Measurements from ENCODE around the gene PAQR5. TPM values are rescaled to one million over a fixed set of nuclear protein-coding genes. Genes with fewer than 3 reads are reported as not detected.

PAQR5 gene
- total and polyA plus RNA-seq, 9 of the 15 experiments (the other 6 are each of a cell fraction or from before 2014, with no cell fraction given): 0.04 to 0.08 TPM; not detected in 7

DNA sequence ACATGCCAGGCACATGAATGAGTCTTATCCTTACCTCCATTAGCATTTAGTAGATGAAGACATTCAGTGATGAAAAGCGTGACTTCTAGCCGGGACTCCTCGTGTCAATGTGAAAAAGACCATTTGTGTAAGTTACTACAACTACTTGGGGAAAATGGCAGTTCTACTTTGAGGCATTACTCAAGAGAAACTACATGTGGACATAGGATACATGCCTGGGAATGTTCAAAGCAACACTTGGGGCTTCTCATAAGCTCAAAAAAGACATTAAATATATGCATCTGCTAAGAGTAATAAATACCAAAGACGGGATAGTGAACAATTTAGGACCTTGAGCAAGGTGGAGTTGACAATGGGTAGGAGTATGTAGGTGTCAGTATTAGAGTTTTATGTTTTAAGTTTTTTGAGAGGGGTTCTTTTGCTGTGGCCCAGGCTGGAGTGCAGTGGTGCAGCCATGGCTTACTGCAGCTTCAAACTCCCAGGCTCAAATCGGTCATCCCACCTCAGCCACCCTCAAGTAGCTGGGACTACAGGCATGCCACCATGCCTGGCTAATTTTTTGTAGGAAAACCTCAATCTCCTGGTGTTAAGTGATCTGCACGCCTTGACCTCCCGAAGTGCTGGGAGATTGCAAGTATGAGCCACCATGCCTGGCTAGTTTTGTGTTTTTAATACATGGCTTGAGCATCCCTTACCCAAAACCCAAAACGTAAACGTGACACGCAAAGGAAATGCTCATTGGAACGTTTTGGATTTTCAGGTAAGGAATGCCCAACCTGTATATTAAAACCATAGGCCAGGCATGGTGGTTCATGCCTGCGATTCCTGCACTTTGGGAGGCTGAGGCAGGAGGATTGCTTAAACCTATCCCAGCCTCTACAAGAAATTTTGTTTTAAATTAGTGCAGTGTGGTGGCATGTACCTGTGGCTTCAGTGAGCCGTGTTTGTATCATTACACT is 157.8 kb downstream of the PAQR5 start (continued):
- no peak for TF ChIP-seq HNRNPLL (IDR thresholded peaks at IDR 0.05; ENCODE audit: low read depth, low read length, poor library complexity, severe bottlenecking)
- no peak for TF ChIP-seq SMAD4 (CRISPR knock-in tag; conservative IDR thresholded peaks at IDR 0.05)
- TF ChIP-seq ZNF589 (CRISPR knock-in tag; IDR thresholded peaks at IDR 0.05; ENCODE audit: low read depth): no peak
- TF ChIP-seq FIP1L1 (IDR thresholded peaks at IDR 0.05; ENCODE audit: low read depth, low read length, poor library complexity, severe bottlenecking): no peak
- TF ChIP-seq POLR2AphosphoS5 (IDR thresholded peaks at IDR 0.05; ENCODE audit: control insufficient read depth, insufficient read depth, low read depth, low read length): peak; percentile 59; the same call in 1 of the 2 replicates
- TF ChIP-seq CBX8 (IDR thresholded peaks at IDR 0.05; ENCODE audit: borderline replicate concordance, extremely low read depth, low read depth, low read length, poor library complexity, severe bottlenecking): no peak
- TF ChIP-seq TAF7 (tag; IDR thresholded peaks at IDR 0.05): no peak
- TF ChIP-seq ZNF507 (tag; conservative IDR thresholded peaks at IDR 0.05): no peak
- no peak for TF ChIP-seq NFXL1 (CRISPR knock-in tag; IDR thresholded peaks at IDR 0.05)
- peak; percentile 45; the same call in 1 of the 2 replicates for TF ChIP-seq MYNN (IDR thresholded peaks at IDR 0.05)
- no peak for TF ChIP-seq MYNN (CRISPR knock-in tag; IDR thresholded peaks at IDR 0.05)
- TF ChIP-seq, protein P1, sequence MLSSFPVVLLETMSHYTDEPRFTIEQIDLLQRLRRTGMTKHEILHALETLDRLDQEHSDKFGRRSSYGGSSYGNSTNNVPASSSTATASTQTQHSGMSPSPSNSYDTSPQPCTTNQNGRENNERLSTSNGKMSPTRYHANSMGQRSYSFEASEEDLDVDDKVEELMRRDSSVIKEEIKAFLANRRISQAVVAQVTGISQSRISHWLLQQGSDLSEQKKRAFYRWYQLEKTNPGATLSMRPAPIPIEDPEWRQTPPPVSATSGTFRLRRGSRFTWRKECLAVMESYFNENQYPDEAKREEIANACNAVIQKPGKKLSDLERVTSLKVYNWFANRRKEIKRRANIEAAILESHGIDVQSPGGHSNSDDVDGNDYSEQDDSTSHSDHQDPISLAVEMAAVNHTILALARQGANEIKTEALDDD (IDR thresholded peaks at IDR 0.05): no peak
- TF ChIP-seq, protein P2, sequence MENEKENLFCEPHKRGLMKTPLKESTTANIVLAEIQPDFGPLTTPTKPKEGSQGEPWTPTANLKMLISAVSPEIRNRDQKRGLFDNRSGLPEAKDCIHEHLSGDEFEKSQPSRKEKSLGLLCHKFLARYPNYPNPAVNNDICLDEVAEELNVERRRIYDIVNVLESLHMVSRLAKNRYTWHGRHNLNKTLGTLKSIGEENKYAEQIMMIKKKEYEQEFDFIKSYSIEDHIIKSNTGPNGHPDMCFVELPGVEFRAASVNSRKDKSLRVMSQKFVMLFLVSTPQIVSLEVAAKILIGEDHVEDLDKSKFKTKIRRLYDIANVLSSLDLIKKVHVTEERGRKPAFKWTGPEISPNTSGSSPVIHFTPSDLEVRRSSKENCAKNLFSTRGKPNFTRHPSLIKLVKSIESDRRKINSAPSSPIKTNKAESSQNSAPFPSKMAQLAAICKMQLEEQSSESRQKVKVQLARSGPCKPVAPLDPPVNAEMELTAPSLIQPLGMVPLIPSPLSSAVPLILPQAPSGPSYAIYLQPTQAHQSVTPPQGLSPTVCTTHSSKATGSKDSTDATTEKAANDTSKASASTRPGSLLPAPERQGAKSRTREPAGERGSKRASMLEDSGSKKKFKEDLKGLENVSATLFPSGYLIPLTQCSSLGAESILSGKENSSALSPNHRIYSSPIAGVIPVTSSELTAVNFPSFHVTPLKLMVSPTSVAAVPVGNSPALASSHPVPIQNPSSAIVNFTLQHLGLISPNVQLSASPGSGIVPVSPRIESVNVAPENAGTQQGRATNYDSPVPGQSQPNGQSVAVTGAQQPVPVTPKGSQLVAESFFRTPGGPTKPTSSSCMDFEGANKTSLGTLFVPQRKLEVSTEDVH (IDR thresholded peaks at IDR 0.05; ENCODE audit: low read depth, partially characterized antibody): peak; percentile 34
- no peak for TF ChIP-seq ZNF583 (CRISPR knock-in tag; IDR thresholded peaks at IDR 0.05)
- no peak for TF ChIP-seq SAFB2 (IDR thresholded peaks at IDR 0.05; ENCODE audit: borderline replicate concordance, low read depth, low read length, severe bottlenecking)
- TF ChIP-seq PHB2 (IDR thresholded peaks at IDR 0.05; ENCODE audit: low read depth): no peak
- TF ChIP-seq KDM5B (IDR thresholded peaks at IDR 0.05; ENCODE audit: insufficient replicate concordance, low read depth, low read length): peak; percentile 50
- no peak for TF ChIP-seq DMBX1 (CRISPR knock-in tag; IDR thresholded peaks at IDR 0.05; ENCODE audit: borderline replicate concordance)
- peak; percentile 48 for TF ChIP-seq SNRNP70 (optimal IDR thresholded peaks at IDR 0.05; ENCODE audit: low read depth, low read length)
- TF ChIP-seq, protein P3, sequence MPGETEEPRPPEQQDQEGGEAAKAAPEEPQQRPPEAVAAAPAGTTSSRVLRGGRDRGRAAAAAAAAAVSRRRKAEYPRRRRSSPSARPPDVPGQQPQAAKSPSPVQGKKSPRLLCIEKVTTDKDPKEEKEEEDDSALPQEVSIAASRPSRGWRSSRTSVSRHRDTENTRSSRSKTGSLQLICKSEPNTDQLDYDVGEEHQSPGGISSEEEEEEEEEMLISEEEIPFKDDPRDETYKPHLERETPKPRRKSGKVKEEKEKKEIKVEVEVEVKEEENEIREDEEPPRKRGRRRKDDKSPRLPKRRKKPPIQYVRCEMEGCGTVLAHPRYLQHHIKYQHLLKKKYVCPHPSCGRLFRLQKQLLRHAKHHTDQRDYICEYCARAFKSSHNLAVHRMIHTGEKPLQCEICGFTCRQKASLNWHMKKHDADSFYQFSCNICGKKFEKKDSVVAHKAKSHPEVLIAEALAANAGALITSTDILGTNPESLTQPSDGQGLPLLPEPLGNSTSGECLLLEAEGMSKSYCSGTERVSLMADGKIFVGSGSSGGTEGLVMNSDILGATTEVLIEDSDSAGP (CRISPR knock-in tag; IDR thresholded peaks at IDR 0.05): no peak
- no peak for TF ChIP-seq NCOA4 (IDR thresholded peaks at IDR 0.05; ENCODE audit: partially characterized antibody)
